ENCODE data around the gene REEP1. TPM values are rescaled to one million over a fixed set of nuclear protein-coding genes. Genes with fewer than 3 reads are reported as not detected.

Gene REEP1
- total and polyA plus RNA-seq, 2 of the 8 experiments (the other 6 are each of a cell fraction or from before 2014, with no cell fraction given) = 0.74 to 1.5 TPM

- TF ChIP-seq CBX8 (IDR thresholded peaks at IDR 0.05; ENCODE audit: borderline replicate concordance, low read depth, low read length) = no peak
- TF ChIP-seq, protein P1, sequence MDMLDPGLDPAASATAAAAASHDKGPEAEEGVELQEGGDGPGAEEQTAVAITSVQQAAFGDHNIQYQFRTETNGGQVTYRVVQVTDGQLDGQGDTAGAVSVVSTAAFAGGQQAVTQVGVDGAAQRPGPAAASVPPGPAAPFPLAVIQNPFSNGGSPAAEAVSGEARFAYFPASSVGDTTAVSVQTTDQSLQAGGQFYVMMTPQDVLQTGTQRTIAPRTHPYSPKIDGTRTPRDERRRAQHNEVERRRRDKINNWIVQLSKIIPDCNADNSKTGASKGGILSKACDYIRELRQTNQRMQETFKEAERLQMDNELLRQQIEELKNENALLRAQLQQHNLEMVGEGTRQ (IDR thresholded peaks at IDR 0.05; ENCODE audit: low read length) = no peak
- TF ChIP-seq TAF1 (IDR thresholded peaks at IDR 0.05; ENCODE audit: low read depth, low read length) = no peak
- no peak for TF ChIP-seq ZNF274 (IDR thresholded peaks at IDR 0.05; ENCODE audit: borderline replicate concordance, extremely low read depth, low read length)
- no peak for TF ChIP-seq SP4 (IDR thresholded peaks at IDR 0.05; ENCODE audit: low read length)
- TF ChIP-seq EZH2 (IDR thresholded peaks at IDR 0.05; ENCODE audit: low read depth, low read length, severe bottlenecking) = no peak
Observed at GRCh38 chr2:86241611-86242010, 95.8 kb downstream of the REEP1 start (continued).

All from H1 (cell line).